ENCODE measurements around the gene PITPNC1.

Gene PITPNC1

GRCh38 chr17:67563692-67564228 is 186.7 kb downstream of the PITPNC1 start:
- H3K4me2 ChIP-seq (ENCODE audit: low read length), result no peak overlapping the region
- H3K27ac ChIP-seq, result no peak overlapping the region
- no peak overlapping the region for H3K4me3 ChIP-seq (ENCODE audit: low read depth, low read length)
- no peaks in the 10 kb centered on the region for H3K36me3 ChIP-seq (ENCODE audit: control insufficient read depth, insufficient read depth, low read length)
- no peak overlapping the region for H2AFZ ChIP-seq
- no peaks in the 10 kb centered on the region for H3K79me2 ChIP-seq
- H3K27me3 ChIP-seq (ENCODE audit: control insufficient read depth, insufficient read depth, low read length), result no peaks in the 10 kb centered on the region
- no peak for TF ChIP-seq CTCF (IDR thresholded peaks at IDR 0.05)
- no peaks in the 10 kb centered on the region for H3K9me3 ChIP-seq (ENCODE audit: control insufficient read depth, low read length)
- no peaks in the 10 kb centered on the region for H3K4me1 ChIP-seq
- H3K9ac ChIP-seq, result no peak overlapping the region

GRCh38 chr17:67565068-67565467 is 188.0 kb downstream of the PITPNC1 start:
- H3K4me2 ChIP-seq (ENCODE audit: low read length), result no peak overlapping the region

DNA sequence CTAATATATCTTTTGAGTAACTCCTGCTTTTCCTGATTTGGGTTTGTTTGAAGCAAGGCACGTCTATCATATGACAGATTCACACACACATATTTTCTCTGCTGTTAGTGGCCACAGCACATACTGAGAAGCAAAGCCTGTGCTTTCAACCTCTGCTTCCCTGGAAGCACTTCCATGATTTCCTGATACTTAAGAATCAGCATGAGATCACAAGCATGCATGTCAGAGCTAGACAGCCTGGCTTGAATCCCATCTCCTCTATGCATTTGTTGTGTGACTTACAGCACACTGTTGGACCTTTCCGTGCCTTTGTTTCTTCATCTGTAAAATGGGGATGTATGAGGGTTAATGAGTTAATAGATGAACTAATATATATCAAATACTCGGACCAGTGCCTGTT is 189.6 kb downstream of the PITPNC1 start:
- no peaks in the 10 kb centered on the region for H3K9me3 ChIP-seq (ENCODE audit: control insufficient read depth, low read length)
- no peak overlapping the region for H3K4me2 ChIP-seq (ENCODE audit: low read length)

More at GRCh38 chr17:67565068-67565467, 188.0 kb downstream of the PITPNC1 start:
- Histone ChIP-seq H3K36me3 (ENCODE audit: control insufficient read depth, insufficient read depth, low read length) (no peaks in the 10 kb centered on the region), H3K27me3 (ENCODE audit: control insufficient read depth, insufficient read depth, low read length) (no peaks in the 10 kb centered on the region), H3K4me3 (ENCODE audit: low read depth, low read length) (no peak overlapping the region), H3K27ac (no peak overlapping the region), H3K4me1 (no peaks in the 10 kb centered on the region), H3K79me2 (no peaks in the 10 kb centered on the region), H3K9ac (no peak overlapping the region), H3K9me3 (ENCODE audit: control insufficient read depth, low read length) (no peaks in the 10 kb centered on the region), H2AFZ (no peak overlapping the region)
- no peak for TF ChIP-seq CTCF (IDR thresholded peaks at IDR 0.05)

DNA sequence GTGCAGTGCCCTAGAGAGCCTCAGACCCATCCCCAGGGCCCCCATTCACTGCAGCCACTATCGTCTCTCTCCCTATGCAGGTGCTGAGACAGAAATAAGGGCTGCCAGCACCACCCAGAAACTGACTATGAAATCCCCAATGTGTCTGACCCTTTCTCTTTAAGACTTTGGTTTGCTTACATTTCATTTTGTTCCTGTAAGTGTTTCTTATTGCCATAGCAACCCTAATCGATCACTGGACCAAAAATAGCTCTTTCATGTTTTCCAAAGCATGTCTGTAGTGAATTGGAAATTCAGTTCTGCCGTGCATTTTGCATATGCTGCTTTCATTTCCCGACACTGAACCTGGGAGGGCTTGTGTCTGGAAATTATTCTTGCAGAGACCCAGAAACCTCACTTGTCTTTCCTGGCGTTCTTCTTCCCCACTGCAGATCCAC is 192.0 kb downstream of the PITPNC1 start:
- no peak overlapping the region for H3K4me2 ChIP-seq (ENCODE audit: low read length)
- H3K9ac ChIP-seq, result no peak overlapping the region
- H3K27ac ChIP-seq, result no peak overlapping the region
- H3K4me1 ChIP-seq, result no peaks in the 10 kb centered on the region
- H3K4me3 ChIP-seq (ENCODE audit: low read depth, low read length), result no peak overlapping the region
- no peaks in the 10 kb centered on the region for H3K27me3 ChIP-seq (ENCODE audit: control insufficient read depth, insufficient read depth, low read length)
- no peak overlapping the region for H2AFZ ChIP-seq
- TF ChIP-seq CTCF (IDR thresholded peaks at IDR 0.05), result no peak
- H3K9me3 ChIP-seq (ENCODE audit: control insufficient read depth, low read length), result no peaks in the 10 kb centered on the region
- no peaks in the 10 kb centered on the region for H3K36me3 ChIP-seq (ENCODE audit: control insufficient read depth, insufficient read depth, low read length)
- H3K79me2 ChIP-seq, result no peaks in the 10 kb centered on the region

More for the DNA sequence above, 189.6 kb downstream of the PITPNC1 start:
- no peaks in the 10 kb centered on the region for H3K79me2 ChIP-seq
- H3K4me1 ChIP-seq, result no peaks in the 10 kb centered on the region
- no peaks in the 10 kb centered on the region for H3K36me3 ChIP-seq (ENCODE audit: control insufficient read depth, insufficient read depth, low read length)
- H3K27me3 ChIP-seq (ENCODE audit: control insufficient read depth, insufficient read depth, low read length), result no peaks in the 10 kb centered on the region
- H3K4me3 ChIP-seq (ENCODE audit: low read depth, low read length), result no peak overlapping the region
- no peak for TF ChIP-seq CTCF (IDR thresholded peaks at IDR 0.05)
- no peak overlapping the region for H3K9ac ChIP-seq
- no peak overlapping the region for H3K27ac ChIP-seq
- H2AFZ ChIP-seq, result no peak overlapping the region

- Histone ChIP-seq H3K4me2 (ENCODE audit: low read length) (no peak overlapping the region), H3K79me2 (no peaks in the 10 kb centered on the region), H3K27me3 (ENCODE audit: control insufficient read depth, insufficient read depth, low read length) (no peaks in the 10 kb centered on the region), H3K36me3 (ENCODE audit: control insufficient read depth, insufficient read depth, low read length) (no peaks in the 10 kb centered on the region), H3K9me3 (ENCODE audit: control insufficient read depth, low read length) (no peaks in the 10 kb centered on the region), H2AFZ (no peak overlapping the region), H3K9ac (no peak overlapping the region), H3K27ac (no peak overlapping the region), H3K4me1 (no peaks in the 10 kb centered on the region), H3K4me3 (ENCODE audit: low read depth, low read length) (no peak overlapping the region)
- TF ChIP-seq CTCF (IDR thresholded peaks at IDR 0.05), result no peak
Measured at GRCh38 chr17:67569873-67570272, 192.8 kb downstream of the PITPNC1 start.
